HG03095 (cell line): ENCODE results near the gene EIF2B4.
"Not testable (repeated sequence)": the region's sequence is repeated elsewhere in the genome, so short reads cannot be mapped to it uniquely, and the experiment has no call there.

ENCODE experiments used
- ATAC-seq: cut with Tn5 transposase; IDR thresholded peaks from one replicate; pipeline ENCODE4 v1.9.1; 2021; ENCODE audit warnings: moderate library complexity; ENCODE audit not compliant: unreplicated experiment

The EIF2B4 gene

GRCh38 chr2:27378096-27378808, 8.1 kb upstream of the EIF2B4 start:
- no peak for ATAC-seq

GRCh38 chr2:27377618-27378095, 7.5 kb upstream of the EIF2B4 start:
- no peak for ATAC-seq

- no peak for ATAC-seq
These were observed 6.9 kb upstream of the EIF2B4 start for GRCh38 chr2:27376866-27377617.

- ATAC-seq = no peak
These were observed 6.2 kb upstream of the EIF2B4 start for GRCh38 chr2:27376151-27376865.

- no peak for ATAC-seq
These were observed 5.5 kb upstream of the EIF2B4 start for GRCh38 chr2:27375513-27376099.

GRCh38 chr2:27373567-27373966, 3.4 kb upstream of the EIF2B4 start:
- ATAC-seq = no peak

- ATAC-seq = no peak
These were observed 2.8 kb upstream of the EIF2B4 start for GRCh38 chr2:27372937-27373336.

GRCh38 chr2:27370816-27371620, 880 bp upstream of the EIF2B4 start:
- ATAC-seq = no peak

- peak; percentile 15 for ATAC-seq
These were observed 590 bp downstream of the EIF2B4 start for GRCh38 chr2:27369471-27370025.

GRCh38 chr2:27363933-27364332, 6.2 kb downstream of the EIF2B4 start:
- no peak for ATAC-seq

GRCh38 chr2:27362678-27363420, 7.3 kb downstream of the EIF2B4 start:
- no peak for ATAC-seq

GRCh38 chr2:27356382-27357181, 13.6 kb downstream of the EIF2B4 start, which contains the start of gene GTF3C2:
GTF3C2 (minus strand) TSS chr2:27356764; CDS start chr2:27343554, 13,210 bp downstream.
- ATAC-seq = peak; percentile 79

- peak; percentile 31 for ATAC-seq
These were observed 14.1 kb downstream of the EIF2B4 start for GRCh38 chr2:27356056-27356381.

- ATAC-seq = no peak
These were observed 15.6 kb downstream of the EIF2B4 start for GRCh38 chr2:27354597-27354927.

- no peak for ATAC-seq
These were observed 16.2 kb downstream of the EIF2B4 start for GRCh38 chr2:27353762-27354596.

- not testable (repeated sequence) for ATAC-seq
These were observed 16.8 kb downstream of the EIF2B4 start for GRCh38 chr2:27353386-27353761.

- no peak for ATAC-seq
These were observed 18.1 kb downstream of the EIF2B4 start for GRCh38 chr2:27351802-27352598.
